Trophoblast cell (in vitro differentiated cells and primary cell): ENCODE measurements around the gene SAMD4B.

Source experiments
- DNase-seq, 2 donors: peaks; one replicate each; pipeline ENCODE4 v3.0.0-alpha.2; 2016
- H2AFZ ChIP-seq: 2 replicates; pipeline ENCODE4 v1.6.1; 2013; ENCODE audit warnings: low read length, moderate library complexity, mild to moderate bottlenecking; ENCODE audit not compliant: insufficient read depth, poor library complexity
- H2AK5ac ChIP-seq: 2 replicates; pipeline ENCODE4 v1.6.1; 2013; ENCODE audit warnings: mild to moderate bottlenecking, low read length
- H2BK120ac ChIP-seq: 2 replicates; pipeline ENCODE4 v1.6.1; 2013; ENCODE audit warnings: low read length, mild to moderate bottlenecking, moderate library complexity; ENCODE audit not compliant: insufficient read depth, poor library complexity
- H2BK12ac ChIP-seq: 2 replicates; pipeline ENCODE4 v1.6.1; 2013; ENCODE audit warnings: mild to moderate bottlenecking, low read length, moderate library complexity
- H2BK5ac ChIP-seq: 2 replicates; pipeline ENCODE4 v1.6.1; 2013; ENCODE audit warnings: low read length, low read depth, moderate library complexity, mild to moderate bottlenecking; ENCODE audit not compliant: poor library complexity
- H3K14ac ChIP-seq: 2 replicates; pipeline ENCODE4 v1.6.1; 2013; ENCODE audit warnings: mild to moderate bottlenecking, low read length
- H3K18ac ChIP-seq: 2 replicates; pipeline ENCODE4 v1.6.1; 2013; ENCODE audit warnings: mild to moderate bottlenecking, low read length
- H3K23ac ChIP-seq: 2 replicates; pipeline ENCODE4 v1.6.1; 2013; ENCODE audit warnings: low read length
- H3K27ac ChIP-seq: 2 replicates; pipeline ENCODE4 v1.5.1; 2013; ENCODE audit warnings: low read depth, mild to moderate bottlenecking, inconsistent platforms, low read length, moderate library complexity
- H3K27me3 ChIP-seq: 2 replicates; pipeline ENCODE4 v1.6.1; 2013; ENCODE audit warnings: inconsistent platforms, mild to moderate bottlenecking, low read length, moderate library complexity; ENCODE audit not compliant: insufficient read depth
- H3K36me3 ChIP-seq, 2 experiments: 1 replicate in 1 of 2; 2 replicates in 1 of 2; pipeline ENCODE4 v1.6.1; 2013; ENCODE audit warnings: low read length in 2 of 2, mild to moderate bottlenecking in 2 of 2, moderate library complexity in 1 of 2; ENCODE audit not compliant: insufficient read depth in 2 of 2, control insufficient read depth in 1 of 2
- H3K4ac ChIP-seq: 2 replicates; pipeline ENCODE4 v1.6.1; 2013; ENCODE audit warnings: low read depth, mild to moderate bottlenecking, low read length, moderate library complexity
- H3K4me1 ChIP-seq, 2 experiments: 1 replicate in 1 of 2; 2 replicates in 1 of 2; pipeline ENCODE4 v1.6.1; 2013; ENCODE audit warnings: low read length in 2 of 2, mild to moderate bottlenecking in 2 of 2, moderate library complexity in 1 of 2; ENCODE audit not compliant: insufficient read depth in 2 of 2, control insufficient read depth in 1 of 2
- H3K4me2 ChIP-seq: 2 replicates; pipeline ENCODE4 v1.6.1; 2013; ENCODE audit warnings: inconsistent platforms, mild to moderate bottlenecking, low read length, moderate library complexity
- H3K4me3 ChIP-seq: 2 replicates; pipeline ENCODE4 v1.5.1; 2013; ENCODE audit warnings: mild to moderate bottlenecking, low read depth, low read length, inconsistent platforms
- H3K79me1 ChIP-seq: one replicate; pipeline ENCODE4 v1.6.1; 2013; ENCODE audit warnings: low read length
- H3K79me2 ChIP-seq: 2 replicates; pipeline ENCODE4 v1.6.1; 2013; ENCODE audit warnings: low read length, mild to moderate bottlenecking; ENCODE audit not compliant: control insufficient read depth, insufficient read depth, poor library complexity
- H3K9ac ChIP-seq: 2 replicates; pipeline ENCODE4 v1.6.1; 2013; ENCODE audit warnings: mild to moderate bottlenecking, low read length
- H3K9me3 ChIP-seq: 2 replicates; pipeline ENCODE4 v1.6.1; 2013; ENCODE audit warnings: low read depth, mild to moderate bottlenecking, control low read depth, inconsistent platforms, low read length; ENCODE audit not compliant: insufficient read depth
- H4K12ac ChIP-seq: 2 replicates; pipeline ENCODE4 v1.6.1; 2013; ENCODE audit warnings: low read depth, mild to moderate bottlenecking, low read length, moderate library complexity
- H4K8ac ChIP-seq: 2 replicates; pipeline ENCODE4 v1.6.1; 2013; ENCODE audit warnings: low read depth, mild to moderate bottlenecking, low read length, moderate library complexity
- H4K91ac ChIP-seq: one replicate; pipeline ENCODE4 v1.6.1; 2013; ENCODE audit warnings: low read depth, mild to moderate bottlenecking, low read length, moderate library complexity
- WGBS: extraction: QIAGEN DNeasy Blood & Tissue Kit; methylation state at CpG from one replicate; pipeline ENCODE4 v1.1.7; 2013; ENCODE audit warnings: missing lambda C conversion rate; ENCODE audit not compliant: insufficient read length, insufficient coverage; ENCODE audit errors: extremely low coverage; 5-methylcytosine and 5-hydroxymethylcytosine counted together

The SAMD4B gene

GRCh38 chr19:39359026-39359425, 16.8 kb downstream of the SAMD4B start:
- Histone ChIP-seq H3K4me2 (no peak overlapping the region), H3K9me3 (no peaks in the 10 kb centered on the region), H4K91ac (no peak overlapping the region), H2AFZ (no peak overlapping the region), H3K9ac (no peak overlapping the region), H2BK5ac (no peak overlapping the region), H3K23ac (no peak overlapping the region), H3K36me3 (peaks cover 54 to 69% of the 10 kb centered on the region in 2 experiments), H3K4me1 (peaks cover 5 to 7% of the 10 kb centered on the region in 2 experiments), H3K27ac (no peak overlapping the region), H2BK12ac (no peak overlapping the region), H4K8ac (no peak overlapping the region), H3K18ac (no peak overlapping the region), H3K79me1 (no peaks in the 10 kb centered on the region), H3K4me3 (no peak overlapping the region), H3K4ac (no peak overlapping the region), H2BK120ac (no peak overlapping the region), H2AK5ac (no peak overlapping the region), H3K79me2 (no peaks in the 10 kb centered on the region), H3K27me3 (no peaks in the 10 kb centered on the region), H3K14ac (no peak overlapping the region), H4K12ac (no peak overlapping the region)
- no peak for DNase-seq
- no CpG with 5 or more reads among the region's 3 CpGs for WGBS

- Histone ChIP-seq H3K79me2 (no peaks in the 10 kb centered on the region), H2BK12ac (no peak overlapping the region), H3K4ac (no peak overlapping the region), H2AFZ (no peak overlapping the region), H4K8ac (no peak overlapping the region), H2BK5ac (no peak overlapping the region), H3K4me3 (no peak overlapping the region), H3K27me3 (no peaks in the 10 kb centered on the region), H2AK5ac (no peak overlapping the region), H3K4me2 (no peak overlapping the region), H3K18ac (no peak overlapping the region), H3K4me1 (peaks cover 5 to 7% of the 10 kb centered on the region in 2 experiments), H3K27ac (no peak overlapping the region), H3K36me3 (peaks cover 49 to 69% of the 10 kb centered on the region in 2 experiments), H3K79me1 (no peaks in the 10 kb centered on the region), H3K9me3 (no peaks in the 10 kb centered on the region), H4K91ac (no peak overlapping the region), H3K23ac (no peak overlapping the region), H2BK120ac (no peak overlapping the region), H3K9ac (no peak overlapping the region), H4K12ac (no peak overlapping the region), H3K14ac (no peak overlapping the region)
- WGBS: no CpG with 5 or more reads among the region's 1 CpG
- DNase-seq: no peak
Observed at GRCh38 chr19:39360599-39360998, 18.4 kb downstream of the SAMD4B start.

GRCh38 chr19:39362682-39363657, 20.7 kb downstream of the SAMD4B start:
- H2BK5ac ChIP-seq: no peak overlapping the region
- H3K23ac ChIP-seq: no peak overlapping the region
- no peaks in the 10 kb centered on the region for H3K79me2 ChIP-seq
- H2AK5ac ChIP-seq: no peak overlapping the region
- no peaks in the 10 kb centered on the region for H3K27me3 ChIP-seq
- H4K8ac ChIP-seq: no peak overlapping the region
- no CpG with 5 or more reads among the region's 6 CpGs for WGBS
- no peak overlapping the region for H3K4ac ChIP-seq
- H2BK12ac ChIP-seq: no peak overlapping the region
- H4K12ac ChIP-seq: no peak overlapping the region
- H2BK120ac ChIP-seq: no peak overlapping the region
- H3K4me1 ChIP-seq: peaks cover 5 to 7% of the 10 kb centered on the region in 2 experiments
- no peak overlapping the region for H3K18ac ChIP-seq
- no peak overlapping the region for H3K9ac ChIP-seq
- H3K4me2 ChIP-seq: no peak overlapping the region
- peaks cover 35 to 54% of the 10 kb centered on the region in 2 experiments for H3K36me3 ChIP-seq
- H2AFZ ChIP-seq: no peak overlapping the region
- DNase-seq: no peak
- H3K4me3 ChIP-seq: no peak overlapping the region
- H3K79me1 ChIP-seq: no peaks in the 10 kb centered on the region
- no peaks in the 10 kb centered on the region for H3K9me3 ChIP-seq
- H4K91ac ChIP-seq: no peak overlapping the region
- H3K14ac ChIP-seq: no peak overlapping the region
- peak overlapping the region; percentile 13 for H3K27ac ChIP-seq

GRCh38 chr19:39363901-39364457, 21.8 kb downstream of the SAMD4B start:
- Histone ChIP-seq H3K79me2 (no peaks in the 10 kb centered on the region), H4K8ac (no peak overlapping the region), H2AFZ (no peak overlapping the region), H3K4me2 (no peak overlapping the region), H3K9me3 (no peaks in the 10 kb centered on the region), H3K79me1 (no peaks in the 10 kb centered on the region), H2BK120ac (no peak overlapping the region), H2AK5ac (no peak overlapping the region), H3K27me3 (no peaks in the 10 kb centered on the region), H3K9ac (no peak overlapping the region), H3K18ac (no peak overlapping the region), H3K4me3 (no peak overlapping the region), H4K12ac (no peak overlapping the region), H3K4me1 (peaks cover 5 to 7% of the 10 kb centered on the region in 2 experiments), H3K4ac (no peak overlapping the region), H3K36me3 (peaks cover 27 to 53% of the 10 kb centered on the region in 2 experiments), H3K14ac (no peak overlapping the region), H3K23ac (no peak overlapping the region), H2BK12ac (no peak overlapping the region), H3K27ac (peak overlapping the region; percentile 1), H2BK5ac (no peak overlapping the region), H4K91ac (no peak overlapping the region)
- no CpG with 5 or more reads among the region's 5 CpGs for WGBS
- peak; percentile 10 to 13 for DNase-seq
